ENCODE measurements around the gene SWT1.

- TF ChIP-seq, protein P1, sequence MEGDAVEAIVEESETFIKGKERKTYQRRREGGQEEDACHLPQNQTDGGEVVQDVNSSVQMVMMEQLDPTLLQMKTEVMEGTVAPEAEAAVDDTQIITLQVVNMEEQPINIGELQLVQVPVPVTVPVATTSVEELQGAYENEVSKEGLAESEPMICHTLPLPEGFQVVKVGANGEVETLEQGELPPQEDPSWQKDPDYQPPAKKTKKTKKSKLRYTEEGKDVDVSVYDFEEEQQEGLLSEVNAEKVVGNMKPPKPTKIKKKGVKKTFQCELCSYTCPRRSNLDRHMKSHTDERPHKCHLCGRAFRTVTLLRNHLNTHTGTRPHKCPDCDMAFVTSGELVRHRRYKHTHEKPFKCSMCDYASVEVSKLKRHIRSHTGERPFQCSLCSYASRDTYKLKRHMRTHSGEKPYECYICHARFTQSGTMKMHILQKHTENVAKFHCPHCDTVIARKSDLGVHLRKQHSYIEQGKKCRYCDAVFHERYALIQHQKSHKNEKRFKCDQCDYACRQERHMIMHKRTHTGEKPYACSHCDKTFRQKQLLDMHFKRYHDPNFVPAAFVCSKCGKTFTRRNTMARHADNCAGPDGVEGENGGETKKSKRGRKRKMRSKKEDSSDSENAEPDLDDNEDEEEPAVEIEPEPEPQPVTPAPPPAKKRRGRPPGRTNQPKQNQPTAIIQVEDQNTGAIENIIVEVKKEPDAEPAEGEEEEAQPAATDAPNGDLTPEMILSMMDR (IDR thresholded peaks at IDR 0.05 in 8 of 11, conservative IDR thresholded peaks at IDR 0.05 in 3 of 11) = no peak
- no peak for TF ChIP-seq POLR2A (IDR thresholded peaks at IDR 0.05)
These were observed 106.3 kb downstream of the SWT1 start for GRCh38 chr1:185263292-185263691.

All from spleen (tissue), 7 donors.